GM10248 (cell line): ENCODE measurements around the gene CHST7.
"Not testable (repeated sequence)": the region's sequence is repeated elsewhere in the genome, so short reads cannot be mapped to it uniquely, and the experiment has no call there.

Source experiments
- CTCF ChIA-PET: fragments of 300-600 bp; sonication (Branson Sonifier 250); formaldehyde crosslinking; extraction: SDS; loops from one replicate; lab custom pipeline; 2021; ENCODE audit warnings: antibody characterized with exemption; lab: Yijun Ruan, JAX
- POLR2A ChIA-PET: fragments of 350-650 bp; sonication (Branson Sonifier 250); formaldehyde crosslinking; extraction: SDS; loops from one replicate; lab custom pipeline; 2020; ENCODE audit warnings: antibody characterized with exemption; lab: Yijun Ruan, JAX
- DNase-seq: peaks from one replicate; pipeline ENCODE4 v3.0.0; 2012; ENCODE audit errors: extremely low spot score
- CTCF ChIP-seq: IDR thresholded peaks from 2 replicates; pipeline ENCODE4 v1.5.1; 2012; ENCODE audit warnings: mild to moderate bottlenecking, low read depth; ENCODE audit errors: extremely low read depth, missing control alignments, control extremely low read depth

Gene CHST7

DNA sequence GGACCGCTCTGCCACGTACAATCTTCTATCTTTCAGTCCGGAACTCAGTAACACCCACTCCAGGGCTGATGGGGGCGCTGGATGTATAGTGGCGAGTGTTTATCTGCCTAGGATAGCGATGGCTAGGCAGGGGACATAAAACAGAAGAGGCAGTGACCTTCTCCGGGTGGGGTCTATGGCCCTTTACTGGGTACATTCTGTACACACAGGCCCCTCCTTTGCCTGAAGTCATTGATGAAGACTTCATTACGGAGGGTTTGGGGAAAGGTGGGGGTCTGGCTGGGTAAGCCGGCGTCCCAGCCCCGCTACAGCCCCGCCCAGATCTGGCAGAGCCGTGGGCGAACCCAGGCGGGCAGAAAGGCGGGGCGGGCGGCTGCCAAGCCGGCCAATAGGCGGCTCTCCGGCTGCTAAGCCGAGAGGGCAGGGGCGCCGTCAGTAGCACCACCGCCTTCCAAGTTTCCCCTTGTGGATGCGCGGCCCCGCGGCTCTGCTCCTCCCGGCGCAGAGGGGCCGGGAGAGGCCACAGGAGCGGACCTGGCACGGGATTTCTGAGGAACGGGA, at the start of gene CHST7:
CHST7 (plus strand) TSS at position 435 of the 561 bp plus-strand sequence. CDS start 167 bp downstream, outside the sequence.
- CTCF ChIA-PET, result interaction anchor here (1.0 to 1.5 kb wide), 6 partner anchors 11 to 224 kb away, joined by 3 to 5 read pairs (median 4); no protein-coding TSS in a partner anchor
- peak; percentile 29 for TF ChIP-seq CTCF
- DNase-seq, result peak; percentile 50
- POLR2A ChIA-PET, result no interaction called here

GRCh38 chrX:46528640-46529039, 44.9 kb upstream of the CHST7 start:
- CTCF ChIA-PET, DNase-seq, POLR2A ChIA-PET: not testable (repeated sequence)

DNA sequence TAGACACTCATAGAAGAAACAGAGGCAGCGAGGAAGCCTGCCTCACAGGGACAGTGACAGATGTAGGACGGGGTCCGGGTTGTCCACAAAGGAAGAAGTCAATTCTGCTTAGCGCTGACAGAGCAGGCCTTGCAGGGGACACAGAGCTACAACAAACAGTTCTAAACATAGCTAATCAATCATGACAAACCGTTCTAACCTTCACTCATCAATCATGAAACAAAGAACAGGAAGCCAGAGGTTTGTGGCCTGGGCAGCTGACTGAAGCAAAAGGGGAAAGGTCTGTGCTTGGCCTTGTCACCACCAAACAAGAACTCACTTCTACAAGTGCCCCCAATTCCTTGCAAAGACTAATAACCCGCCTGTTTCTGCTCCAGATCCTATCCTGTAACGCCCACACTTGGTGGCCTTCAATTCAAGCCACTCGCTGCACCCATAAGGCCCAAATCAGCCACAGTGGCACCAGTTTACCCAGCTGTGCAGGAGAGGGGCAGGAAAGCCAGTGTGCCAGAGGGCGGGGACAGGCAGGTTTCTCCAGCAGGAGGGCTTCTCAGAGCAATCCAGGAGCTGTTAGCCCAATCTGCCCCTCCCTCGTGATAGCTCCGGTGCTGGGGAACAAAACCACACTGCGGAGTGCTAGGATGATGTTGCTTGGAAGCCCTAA, 43.7 kb upstream of the CHST7 start:
- CTCF ChIA-PET, DNase-seq, POLR2A ChIA-PET: not testable (repeated sequence)

GRCh38 chrX:46530404-46530908, 43.1 kb upstream of the CHST7 start:
- CTCF ChIA-PET, result not testable (repeated sequence)

DNA sequence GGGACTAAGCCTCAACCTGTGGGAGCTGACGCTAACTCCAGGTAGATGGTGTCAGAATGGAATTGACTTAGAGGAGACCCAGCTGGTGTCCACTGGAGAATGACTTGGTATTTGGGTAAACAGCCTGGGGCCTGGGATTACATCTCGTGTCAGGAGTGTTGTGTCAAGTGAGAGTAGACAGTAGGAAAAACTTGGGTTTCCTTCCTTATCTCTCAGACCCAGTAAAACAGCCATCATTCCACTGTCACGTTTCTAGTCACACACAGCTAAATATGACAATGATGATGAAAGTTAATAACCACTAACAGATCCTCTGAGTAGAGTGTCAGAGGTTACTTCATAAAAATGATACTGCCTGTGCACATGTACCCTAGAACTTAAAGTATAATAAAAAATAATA, 42.1 kb upstream of the CHST7 start:
- ChIA-PET POLR2A (no interaction called here), CTCF (no interaction called here)
- TF ChIP-seq CTCF, result no peak
- DNase-seq, result no peak

More at GRCh38 chrX:46530404-46530908, 43.1 kb upstream of the CHST7 start:
- POLR2A ChIA-PET, DNase-seq: not testable (repeated sequence)

GRCh38 chrX:46543441-46543840, 30.1 kb upstream of the CHST7 start:
- CTCF ChIA-PET, result no interaction called here
- TF ChIP-seq CTCF, result no peak
- POLR2A ChIA-PET, result no interaction called here

DNA sequence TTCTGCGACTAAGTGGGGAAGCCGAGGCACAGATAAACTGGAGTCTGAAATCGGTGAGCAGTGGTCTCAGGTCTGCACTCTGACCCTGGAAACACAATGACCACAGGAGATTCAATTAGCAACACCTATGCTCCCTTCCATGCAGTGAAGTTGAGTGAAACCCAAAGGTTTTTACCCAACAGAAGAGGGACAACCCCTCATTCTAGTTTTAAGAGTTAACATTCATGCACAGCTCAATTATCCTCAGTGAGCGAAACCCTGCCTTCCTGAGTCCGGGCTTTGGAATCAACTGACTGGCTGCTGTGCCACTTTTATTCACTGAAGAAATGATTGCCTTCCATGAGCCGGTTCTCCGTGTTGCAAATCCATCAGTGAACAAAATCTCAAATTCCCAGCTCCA, 29.0 kb upstream of the CHST7 start:
- POLR2A ChIA-PET, DNase-seq: not testable (repeated sequence)
- CTCF ChIA-PET, result interaction anchor here (0.8 kb wide), 1 partner anchor 19 kb away, joined by 3 read pairs; no protein-coding TSS in a partner anchor

More at GRCh38 chrX:46543441-46543840, 30.1 kb upstream of the CHST7 start:
- DNase-seq, result no peak

DNA sequence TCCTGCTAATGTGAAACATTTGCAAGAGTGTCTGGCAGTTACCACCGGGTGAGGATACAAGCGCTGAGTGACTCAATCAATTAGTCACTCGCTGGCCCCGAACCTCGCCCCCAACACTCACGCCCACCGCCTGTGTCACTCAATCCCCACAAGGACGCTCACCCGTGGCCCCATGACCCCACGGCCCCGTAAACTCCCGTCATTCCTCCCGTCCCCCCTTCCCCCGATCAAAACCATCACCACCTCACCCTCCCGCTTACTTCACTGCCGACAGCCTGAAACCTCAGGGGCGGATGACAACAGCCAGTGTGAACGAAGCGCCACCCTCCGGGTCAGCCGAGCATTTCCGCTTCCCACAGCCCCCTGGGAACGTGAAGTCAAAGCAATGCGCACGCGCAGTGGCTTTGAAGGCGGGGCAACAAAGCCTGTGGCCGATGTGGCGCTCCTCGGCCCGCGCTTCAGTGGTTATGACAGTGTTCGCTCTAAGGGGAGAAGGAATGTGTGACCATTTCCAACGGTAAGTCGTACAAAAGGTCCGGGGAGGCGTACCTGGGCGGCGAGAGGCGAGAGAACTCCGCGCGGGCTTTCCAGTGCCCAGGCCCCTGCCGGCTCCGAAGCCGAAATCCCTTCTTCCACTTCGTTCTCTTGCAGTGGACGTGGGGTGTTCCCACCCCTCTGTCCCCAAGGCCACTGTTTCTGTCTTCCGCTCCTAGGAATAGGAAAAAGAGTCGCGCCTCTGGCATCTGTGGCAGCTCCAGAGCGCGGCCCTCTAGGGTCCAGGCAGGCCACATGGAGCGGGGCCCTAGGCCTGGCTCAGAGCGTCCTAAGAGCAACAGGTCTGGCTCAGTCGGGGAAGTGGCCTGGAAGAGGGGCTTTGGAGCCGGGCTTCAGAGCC, 28.2 kb upstream of the CHST7 start, which contains the start of gene ZNF674:
ZNF674 (minus strand) TSS at position 311 of the 895 bp plus-strand sequence. CDS start 3,334 bp downstream, outside the sequence.
- ChIA-PET POLR2A (no interaction called here), CTCF (interaction anchor here (0.8 kb wide), 1 partner anchor 19 kb away, joined by 3 read pairs; no protein-coding TSS in a partner anchor)
- peak; percentile 38 for TF ChIP-seq CTCF
- DNase-seq, result peak; percentile 89
